Daoy (cell line): ENCODE data around the gene ZNF22. TPM values are rescaled to one million over a fixed set of nuclear protein-coding genes. Genes with fewer than 3 reads are reported as not detected.
"Not testable (repeated sequence)": the region's sequence is repeated elsewhere in the genome, so short reads cannot be mapped to it uniquely, and the experiment has no call there.

ENCODE experiments used
- DNase-seq: peaks from one replicate; pipeline ENCODE4 v3.0.0-alpha.2; 2015; ENCODE audit warnings: low read depth
- total RNA-seq: library from RNA; depleted of rRNA; stranded (reverse); fragments of >200 nt; shearing (Covaris generic); gene quantifications from 2 replicates; pipeline ENCODE4 v1.2.3, GENCODE V29; 2014; rRNA removed

Gene ZNF22
- total RNA-seq, 1 experiment from 2014 or later: 31.5 TPM

- not testable (repeated sequence) for DNase-seq
Measured at GRCh38 chr10:45014557-45014956, 13.8 kb downstream of the ZNF22 start.

GRCh38 chr10:45015590-45015989, 14.9 kb downstream of the ZNF22 start:
- no peak for DNase-seq

DNA sequence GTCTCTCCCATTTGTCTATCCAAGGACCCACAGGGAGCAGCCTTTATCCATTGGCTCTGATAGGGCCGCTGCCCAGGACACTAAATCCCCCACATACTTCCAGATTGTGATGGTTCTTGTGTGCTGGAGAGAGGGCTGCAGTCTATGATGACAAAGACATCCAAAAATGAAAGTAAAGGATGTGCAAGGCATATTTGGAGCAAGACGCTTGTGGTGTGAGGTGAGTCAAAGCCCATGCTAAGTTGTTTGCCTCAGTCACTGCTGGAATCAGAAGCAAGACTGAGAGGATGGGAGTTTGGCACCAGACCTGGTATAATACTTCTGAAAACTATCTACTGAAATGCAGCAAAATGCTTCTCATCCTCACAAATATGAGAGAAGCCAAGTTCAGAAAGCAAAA, 22.7 kb downstream of the ZNF22 start:
- peak; percentile 14 for DNase-seq

DNA sequence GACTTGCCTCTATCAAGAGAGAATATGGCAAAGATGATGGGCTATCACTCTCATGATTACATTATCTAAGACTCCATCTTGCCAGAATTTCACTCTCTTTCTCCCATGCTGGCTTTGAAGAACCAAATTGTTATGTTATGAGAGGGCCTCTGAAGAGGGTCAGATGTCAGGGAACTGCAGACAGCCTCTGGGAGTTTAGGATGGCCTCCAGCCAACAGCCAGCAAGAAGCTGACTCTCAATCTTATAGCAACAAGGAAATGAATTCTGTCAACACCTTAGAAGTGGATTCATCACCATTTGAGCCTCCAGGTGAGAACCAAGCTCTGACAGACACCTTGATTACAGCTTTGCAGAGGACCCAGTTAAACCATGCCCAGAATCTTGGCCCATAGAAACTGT, 33.6 kb downstream of the ZNF22 start:
- peak; percentile 1 for DNase-seq

- DNase-seq: no peak
Measured at GRCh38 chr10:45035673-45036072, 35.0 kb downstream of the ZNF22 start.

DNA sequence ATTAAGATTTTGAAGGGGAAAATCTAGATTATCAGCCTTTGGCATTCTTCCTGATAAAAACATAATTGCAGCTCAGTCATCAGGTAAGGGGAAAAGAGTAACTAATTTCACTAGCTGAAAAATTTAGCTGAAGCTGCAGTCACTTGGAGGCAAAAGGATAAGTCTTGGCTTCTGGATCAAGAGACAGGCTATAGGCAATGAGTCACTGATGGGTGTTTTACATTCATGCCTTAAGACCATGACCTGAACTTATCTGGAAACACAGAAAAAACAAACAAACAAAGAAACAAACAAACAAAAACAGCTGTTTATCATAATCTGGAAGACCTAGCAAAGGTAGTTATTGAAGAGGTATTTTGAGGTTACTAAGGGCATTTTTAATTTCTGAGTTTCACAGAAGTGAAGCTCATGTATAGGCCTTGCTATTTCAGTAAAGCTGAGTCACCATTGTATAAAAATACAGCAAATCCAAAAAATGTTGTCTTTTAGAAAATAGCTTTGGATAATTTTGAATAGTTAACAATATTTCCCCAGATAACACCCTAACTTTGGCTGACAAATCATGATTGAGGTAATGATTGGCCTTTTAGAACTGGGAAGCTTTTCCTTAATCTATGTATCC, 40.3 kb downstream of the ZNF22 start:
- DNase-seq: no peak

- no peak for DNase-seq
Measured at GRCh38 chr10:45044290-45044689, 43.6 kb downstream of the ZNF22 start.

GRCh38 chr10:45050551-45051235, 50.0 kb downstream of the ZNF22 start:
- DNase-seq: no peak

- DNase-seq: no peak
Measured at GRCh38 chr10:45052700-45053099, 52.0 kb downstream of the ZNF22 start.

- no peak for DNase-seq
Measured at GRCh38 chr10:45053569-45054100, 52.9 kb downstream of the ZNF22 start.

Other genes with a start within 250 kb of the ZNF22 start
- gene TMEM72, start 89.6 kb upstream of the ZNF22 start, total RNA-seq: not detected in 2 replicates
- gene RASSF4, start 41.1 kb upstream of the ZNF22 start, total RNA-seq: 0.57 and 2.2 TPM in 2 replicates
- gene DEPP1, start 22.1 kb upstream of the ZNF22 start, total RNA-seq: 0.11 and 0.15 TPM in 2 replicates